HL-60/S4 treated with phorbol 12-myristate 13-acetate at 8.2 ng/mL for 4 days and 3 days (cell line): ENCODE measurements around the gene XG.
"Not testable (repeated sequence)": the region's sequence is repeated elsewhere in the genome, so short reads cannot be mapped to it uniquely, and the experiment has no call there.

Experiments used
- in situ Hi-C: fragments of 300-500 bp; cut with MboI; formaldehyde crosslinking; loops from 2 replicates; pipeline ENCODE4 v1.15.0; 2022; ENCODE audit warnings: low sequenced_read_pairs

XG gene, protein sequence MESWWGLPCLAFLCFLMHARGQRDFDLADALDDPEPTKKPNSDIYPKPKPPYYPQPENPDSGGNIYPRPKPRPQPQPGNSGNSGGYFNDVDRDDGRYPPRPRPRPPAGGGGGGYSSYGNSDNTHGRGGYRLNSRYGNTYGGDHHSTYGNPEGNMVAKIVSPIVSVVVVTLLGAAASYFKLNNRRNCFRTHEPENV

DNA sequence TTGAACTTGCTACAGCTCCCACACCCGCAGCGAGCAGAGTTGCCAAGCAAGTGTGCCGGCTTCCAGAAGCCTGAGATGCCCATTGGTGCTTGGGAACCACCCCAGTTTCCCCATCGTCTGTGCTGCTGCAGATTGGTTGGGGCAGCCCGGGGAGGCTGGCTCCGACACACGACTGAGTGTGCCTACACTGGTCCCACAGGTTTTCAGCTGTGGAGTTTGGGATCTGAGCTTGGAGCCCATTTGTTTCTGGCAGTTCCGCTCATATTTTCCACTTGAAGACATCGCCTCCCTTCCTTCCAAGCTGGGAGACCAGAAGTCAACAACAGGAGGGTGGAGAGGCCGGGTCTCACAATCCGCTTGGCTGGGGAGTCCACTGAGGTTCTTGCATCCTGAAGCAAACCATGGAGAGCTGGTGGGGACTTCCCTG, at the start of gene XG:
XG (plus strand) TSS at position 167 of the 427 bp plus-strand sequence; CDS start at position 402, 235 bp downstream.
- in situ Hi-C loops: not testable (repeated sequence)

DNA sequence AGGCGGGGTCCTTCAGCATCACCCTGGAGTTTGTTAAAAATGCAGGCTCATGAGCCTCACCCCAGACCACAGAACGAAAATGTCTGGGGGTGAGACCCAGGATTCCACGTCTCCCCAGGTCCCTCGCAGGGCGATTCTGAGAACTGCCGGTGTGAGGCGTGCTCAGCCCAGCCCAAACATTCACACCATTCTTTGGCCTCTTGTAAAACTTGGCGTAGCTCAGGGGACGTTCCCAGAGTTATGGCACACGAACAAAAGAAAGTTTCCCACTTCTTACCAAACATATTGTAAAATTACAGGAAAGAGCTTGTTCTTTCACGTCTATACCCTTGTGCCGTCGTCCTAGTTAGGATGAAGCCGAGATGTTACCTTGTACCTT, 47.9 kb upstream of the XG start:
- in situ Hi-C loops: no loop called here

DNA sequence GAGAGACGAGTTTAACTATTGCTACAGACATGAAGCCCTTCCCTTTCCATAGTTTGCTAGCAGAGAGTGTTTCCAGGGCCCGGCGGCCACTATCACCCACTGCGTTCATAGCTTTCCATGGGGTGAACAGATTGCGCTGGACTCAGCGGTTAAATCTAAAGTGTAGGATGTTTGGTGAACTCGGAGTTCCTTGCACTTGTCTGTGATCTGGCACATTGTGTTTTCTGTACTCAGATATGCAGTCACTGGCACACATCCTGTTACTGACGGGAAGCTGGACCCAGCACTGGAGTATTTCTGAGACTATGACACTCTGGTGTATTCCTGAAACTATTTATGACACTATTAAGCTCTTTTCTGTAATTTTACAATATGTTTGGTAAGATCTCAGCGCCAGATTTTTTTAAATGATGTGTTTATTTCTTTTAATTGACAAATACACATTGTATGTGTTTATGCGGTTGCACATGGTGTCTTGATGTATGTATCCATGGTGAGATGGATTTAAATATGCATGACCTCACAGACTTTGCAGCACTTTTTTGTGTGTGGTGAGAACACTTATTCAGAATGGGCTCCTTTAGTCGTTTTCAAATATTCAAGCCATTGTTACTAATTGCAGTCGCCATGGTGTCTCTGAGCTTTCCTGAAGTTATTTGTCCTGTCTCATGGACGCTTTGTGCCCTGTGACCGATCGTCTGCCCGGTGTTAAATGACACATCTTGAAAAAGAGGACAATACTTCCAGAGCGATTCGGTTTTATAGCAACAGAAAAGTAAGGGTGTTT, 46.6 kb upstream of the XG start:
- in situ Hi-C loops: no loop called here

DNA sequence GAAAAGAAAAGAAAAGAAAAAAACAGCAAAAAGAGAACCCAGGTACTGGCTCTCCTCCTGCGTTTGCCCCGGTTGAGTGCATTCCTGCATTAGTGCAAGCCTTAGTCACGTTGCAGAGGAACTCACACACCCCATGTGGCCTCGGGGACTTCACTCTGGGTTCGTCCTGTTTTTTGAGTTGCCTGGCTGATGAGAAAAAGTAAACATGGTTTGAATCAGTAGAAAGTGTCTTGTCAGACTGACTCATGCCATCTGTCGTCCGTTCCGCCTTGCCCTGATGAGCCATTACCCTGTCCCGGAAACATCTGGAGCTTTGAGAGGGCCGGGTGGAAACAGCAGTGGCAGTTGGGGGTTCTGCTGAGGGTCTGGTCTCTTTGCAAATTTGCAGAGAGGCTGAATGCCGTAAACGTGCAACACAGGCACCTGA, 44.5 kb upstream of the XG start:
- in situ Hi-C loops: no loop called here

DNA sequence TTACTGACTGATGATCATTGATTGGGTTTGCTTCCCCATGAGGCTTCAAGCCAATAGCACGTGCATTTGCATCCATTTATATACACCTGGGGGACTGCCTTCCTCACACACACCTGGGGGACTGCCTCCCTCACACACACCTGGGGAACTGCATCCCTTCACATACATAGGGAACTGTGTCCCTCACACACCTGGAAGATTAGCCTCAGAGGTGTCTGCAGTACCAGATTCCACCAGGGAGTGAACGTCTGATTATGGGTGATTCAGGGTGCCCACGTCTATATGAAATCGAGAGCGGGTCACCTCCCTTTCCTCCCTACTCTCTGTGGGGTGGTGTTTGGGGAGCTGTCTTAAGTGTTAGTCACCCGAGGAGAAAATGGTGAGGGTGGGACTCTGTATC, 43.8 kb upstream of the XG start:
- in situ Hi-C loops: no loop called here

DNA sequence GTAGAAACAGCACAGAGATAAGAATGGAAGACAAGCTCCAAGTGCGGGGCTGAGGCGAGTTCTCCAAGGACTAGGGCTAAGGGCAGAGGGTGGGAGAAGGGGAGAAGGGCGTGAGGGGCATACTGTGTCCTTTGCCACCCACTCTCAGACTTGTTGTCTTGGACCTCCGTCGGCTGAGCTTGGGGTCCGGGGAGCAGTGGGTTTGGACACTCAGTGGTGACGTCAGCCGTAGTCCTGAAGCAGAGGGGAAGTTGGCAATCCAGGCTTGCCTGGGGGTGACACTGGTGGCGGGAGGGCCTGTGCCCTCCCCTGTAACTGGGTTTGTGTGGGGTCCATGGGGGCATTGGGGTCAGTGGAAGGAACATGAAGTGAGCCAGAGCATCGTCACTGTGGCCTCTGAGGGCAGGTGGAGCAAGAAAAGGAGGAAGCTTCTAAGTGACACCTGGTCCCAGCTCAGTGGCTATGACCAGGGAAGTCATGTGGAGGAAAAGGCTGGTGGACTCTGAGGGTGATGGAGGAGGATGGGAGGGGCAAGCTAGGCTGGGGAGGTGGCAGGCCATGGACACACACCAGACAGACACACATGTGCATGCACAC, 43.1 kb upstream of the XG start:
- in situ Hi-C loops: no loop called here

DNA sequence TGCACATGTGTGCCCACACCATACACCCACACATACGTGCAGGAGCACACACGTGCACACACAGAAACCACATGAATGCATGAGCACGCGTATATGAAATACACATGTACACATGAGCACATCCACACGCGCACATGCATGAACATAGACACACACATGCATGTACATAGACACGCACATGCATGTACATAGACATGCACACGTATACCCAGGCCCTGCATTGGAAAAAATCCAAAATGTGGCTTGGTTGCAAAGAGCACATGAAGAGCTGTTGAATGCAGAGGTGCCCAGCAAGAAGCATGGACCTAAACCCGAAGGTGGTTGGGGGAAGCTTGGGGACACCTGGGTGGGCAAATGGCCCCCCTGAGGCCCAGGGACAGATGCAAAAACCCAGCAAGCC, 42.3 kb upstream of the XG start:
- in situ Hi-C loops: no loop called here

DNA sequence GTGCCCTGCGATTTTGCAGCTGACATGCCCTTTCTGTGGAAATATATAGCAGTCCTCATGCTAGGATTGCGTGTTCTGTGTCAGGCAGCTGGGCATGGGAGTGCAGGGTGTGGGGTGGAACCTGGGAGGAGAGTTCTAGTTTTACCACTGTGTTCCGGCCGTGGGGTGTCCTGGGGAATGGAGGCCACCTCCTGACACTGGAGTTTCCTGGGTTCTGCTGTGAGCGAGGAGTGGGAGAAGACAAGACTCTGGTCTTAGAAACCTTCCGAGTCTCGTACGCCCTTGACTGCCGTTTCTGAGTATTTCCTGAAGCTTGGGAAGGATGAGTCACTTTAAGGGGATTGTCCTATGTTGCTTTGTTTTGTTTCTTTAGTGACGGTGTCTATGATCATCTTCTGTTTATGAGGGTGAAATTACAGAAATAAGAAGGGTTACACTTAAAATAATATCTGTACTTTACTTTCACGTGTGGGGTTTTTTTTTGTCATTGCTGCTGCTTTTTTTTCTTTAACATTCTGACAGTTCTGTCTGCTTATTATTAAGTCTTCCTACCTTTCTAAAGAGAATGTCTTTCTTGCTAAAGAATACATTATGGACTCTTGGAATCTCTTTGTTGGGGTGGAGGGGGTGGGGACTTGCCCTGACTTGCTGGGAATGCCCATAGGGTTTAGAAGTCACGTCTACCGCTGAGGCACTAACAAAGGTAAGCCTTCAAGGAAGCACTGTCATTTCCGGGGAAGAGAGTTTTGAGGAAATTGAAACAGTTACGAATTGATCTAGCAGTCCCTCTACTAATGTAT, 41.6 kb upstream of the XG start:
- in situ Hi-C loops: no loop called here

DNA sequence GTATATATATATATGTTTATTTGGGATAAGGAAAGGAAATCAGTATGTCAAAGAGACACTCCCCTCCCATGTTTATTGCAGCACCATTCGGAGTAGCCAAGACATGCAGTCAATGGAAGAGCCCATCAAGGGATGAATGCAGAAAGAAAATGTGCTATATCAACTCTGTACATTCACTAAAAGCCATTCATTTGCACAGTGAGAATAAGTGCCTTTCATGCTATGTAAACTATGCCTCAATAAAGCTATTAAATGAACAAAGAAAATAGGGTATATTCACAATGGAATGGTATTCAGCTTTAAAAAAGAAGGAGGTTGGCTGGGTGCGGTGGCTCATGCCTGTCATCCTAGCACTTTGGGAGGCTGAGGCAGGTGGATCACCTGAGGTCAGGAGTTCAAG, 40.4 kb upstream of the XG start:
- in situ Hi-C loops: no loop called here

DNA sequence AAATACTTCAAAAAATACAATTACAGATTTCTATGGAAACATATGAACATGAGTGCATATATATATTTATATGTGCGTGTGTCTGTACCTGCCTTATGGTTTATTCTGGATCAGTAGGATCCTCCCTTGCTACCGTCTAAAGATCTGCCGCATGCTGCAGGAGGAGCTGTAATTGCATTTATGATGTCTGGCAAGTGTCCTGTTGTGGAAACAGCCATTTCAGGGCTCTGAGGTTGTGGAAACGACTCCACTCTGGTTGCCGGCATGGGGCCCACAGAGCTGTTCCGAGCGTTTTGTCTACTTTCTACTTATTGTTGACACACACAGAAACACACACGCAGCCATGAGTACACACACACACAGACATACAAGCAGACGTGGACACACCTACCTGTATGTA, 39.4 kb upstream of the XG start:
- in situ Hi-C loops: no loop called here

DNA sequence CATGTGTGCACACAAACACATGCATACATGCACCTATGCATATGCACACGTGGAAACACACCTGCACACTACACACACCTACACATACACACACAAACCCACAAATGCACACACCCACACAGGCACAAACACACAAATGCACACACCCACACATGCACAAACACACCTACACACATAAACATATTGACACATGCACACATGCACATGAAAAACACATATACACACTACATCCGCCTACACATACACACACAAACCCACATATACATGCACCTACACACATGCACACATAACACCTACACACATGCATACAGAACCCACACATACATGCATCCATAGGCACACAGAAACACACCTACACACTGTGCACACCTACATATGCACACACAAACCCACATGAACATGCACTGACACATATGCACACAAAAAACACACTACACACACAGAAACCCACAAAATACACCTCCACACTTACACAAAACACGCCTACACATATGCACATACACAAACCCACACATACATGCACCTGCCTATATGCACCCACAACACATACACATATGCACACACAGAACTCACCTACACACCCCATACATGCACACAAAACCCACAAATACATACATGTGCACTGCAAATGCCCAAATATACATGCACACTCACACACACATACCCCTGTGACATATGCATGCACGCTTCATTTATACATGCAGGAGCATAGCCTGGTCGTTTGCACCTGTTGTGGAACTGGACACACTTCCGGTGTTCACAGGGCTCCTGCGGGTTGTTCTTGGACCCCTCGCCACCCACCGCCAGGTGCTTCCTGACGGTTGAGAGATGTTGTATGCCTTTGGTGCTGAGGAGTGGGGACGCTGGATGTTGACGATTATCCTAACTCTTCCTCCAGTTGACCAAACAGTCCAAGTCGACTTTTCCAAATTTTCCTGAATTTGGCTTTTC, 38.7 kb upstream of the XG start:
- in situ Hi-C loops: no loop called here

DNA sequence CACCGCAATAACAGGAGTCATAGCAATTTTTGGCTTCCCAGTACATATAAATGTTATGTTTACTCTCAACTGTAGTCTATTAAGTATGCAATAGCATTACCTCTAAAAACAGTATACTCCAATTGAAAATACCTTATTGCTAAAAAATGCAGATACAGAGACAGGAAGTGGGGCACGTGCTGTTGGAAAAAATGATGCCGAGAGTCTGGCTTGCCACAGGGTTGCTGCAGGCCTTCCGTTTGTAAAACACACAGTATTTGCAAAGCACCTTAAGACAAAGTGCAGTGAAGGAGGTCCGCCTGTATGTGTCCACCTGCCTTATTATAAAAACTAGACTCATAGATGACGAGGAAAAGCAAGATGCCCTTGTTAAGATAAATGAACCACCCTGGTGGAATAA, 37.3 kb upstream of the XG start:
- in situ Hi-C loops: no loop called here

DNA sequence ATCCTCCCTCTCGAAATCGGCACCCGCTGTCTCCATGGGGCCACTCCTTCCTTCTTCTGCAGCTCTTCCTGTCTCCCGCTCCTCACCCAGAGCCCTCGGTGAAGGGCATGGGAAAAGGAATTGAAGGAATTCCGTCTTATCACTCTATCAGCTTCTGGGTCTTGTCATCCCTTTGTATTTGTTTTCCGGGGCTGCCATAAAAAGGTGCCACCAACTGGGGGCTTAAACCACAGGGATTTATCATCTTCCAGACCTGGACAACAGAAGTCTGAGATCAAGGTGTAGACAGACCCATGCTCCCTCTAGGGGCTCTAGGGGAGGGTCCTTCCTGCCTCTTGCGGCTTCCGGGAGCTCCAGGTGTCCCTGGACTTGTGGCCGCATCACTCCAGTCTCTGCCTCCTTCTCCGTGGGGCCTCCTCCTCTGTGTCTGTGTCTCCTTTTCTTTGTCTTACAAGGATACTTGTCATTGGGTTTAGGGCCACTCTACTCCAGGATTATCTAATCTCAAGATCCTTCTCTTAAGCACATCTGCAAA, 36.7 kb upstream of the XG start:
- in situ Hi-C loops: no loop called here

DNA sequence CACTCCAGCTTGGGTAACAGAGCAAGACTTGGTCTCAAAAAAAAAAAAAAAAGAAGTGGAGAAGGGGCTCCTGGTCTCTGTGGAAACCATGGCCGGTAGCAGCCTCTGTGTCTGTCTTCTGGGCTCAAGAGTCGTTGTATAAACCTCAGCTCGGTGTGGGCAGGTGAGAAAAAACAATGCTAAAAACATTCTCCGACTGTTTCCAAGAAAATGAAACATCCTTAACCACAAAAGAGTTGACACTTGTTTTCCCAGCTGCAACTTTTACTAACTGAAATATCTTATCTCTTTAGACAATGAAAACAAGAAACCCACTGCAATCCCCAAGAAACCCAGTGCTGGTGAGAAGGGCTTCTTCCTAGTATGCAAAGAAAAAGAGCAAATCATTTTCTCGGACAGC, 34.5 kb upstream of the XG start:
- in situ Hi-C loops: no loop called here

DNA sequence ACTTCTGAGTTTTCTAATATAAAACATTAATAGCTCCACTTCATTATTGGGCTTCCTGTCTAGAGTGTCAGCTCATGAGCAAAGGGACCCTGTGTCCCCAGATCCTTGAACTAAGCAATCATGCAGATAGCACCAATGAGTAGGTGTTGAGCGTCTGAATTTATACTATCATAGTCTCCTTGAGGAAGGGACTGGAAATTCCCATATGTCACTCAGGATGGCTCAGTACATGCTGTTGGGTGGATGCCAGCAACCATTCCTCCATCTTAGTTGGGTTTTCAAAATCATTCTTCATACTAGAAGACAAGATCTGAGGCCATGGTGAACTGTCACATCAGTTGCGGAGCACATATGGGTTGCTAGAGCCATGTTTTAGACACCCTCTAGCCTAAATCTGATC, 33.0 kb upstream of the XG start:
- in situ Hi-C loops: no loop called here

DNA sequence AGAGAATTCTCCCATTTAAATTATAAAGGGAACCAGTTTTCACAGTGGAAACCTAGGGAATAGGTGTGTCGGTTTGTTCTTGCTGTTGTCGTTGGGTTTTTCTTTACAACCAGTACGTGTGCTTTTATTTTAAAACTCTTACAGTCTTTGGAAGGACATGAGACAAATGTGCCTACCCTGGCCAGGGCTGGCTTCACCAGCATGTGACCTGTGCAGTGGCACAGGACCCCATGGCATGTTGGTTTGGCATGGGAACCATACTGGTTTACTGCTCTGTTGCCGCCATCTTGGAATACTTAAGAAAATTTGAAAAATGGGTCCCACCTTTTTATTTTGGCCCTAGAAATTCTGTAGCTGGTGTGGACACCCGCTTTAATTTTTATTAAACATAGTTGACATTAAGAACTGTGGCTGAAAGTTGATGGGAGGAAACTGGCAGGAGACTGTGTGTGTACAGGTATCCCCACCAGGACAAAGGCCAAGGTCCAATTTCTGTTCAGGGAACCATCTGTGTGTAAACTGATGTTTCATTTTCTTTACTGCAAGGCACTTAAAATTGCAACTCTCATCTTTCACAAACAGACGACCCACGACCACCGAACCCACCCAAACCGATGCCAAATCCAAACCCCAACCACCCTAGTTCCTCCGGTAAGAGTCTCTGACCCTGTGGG, 31.9 kb upstream of the XG start:
- in situ Hi-C loops: no loop called here

DNA sequence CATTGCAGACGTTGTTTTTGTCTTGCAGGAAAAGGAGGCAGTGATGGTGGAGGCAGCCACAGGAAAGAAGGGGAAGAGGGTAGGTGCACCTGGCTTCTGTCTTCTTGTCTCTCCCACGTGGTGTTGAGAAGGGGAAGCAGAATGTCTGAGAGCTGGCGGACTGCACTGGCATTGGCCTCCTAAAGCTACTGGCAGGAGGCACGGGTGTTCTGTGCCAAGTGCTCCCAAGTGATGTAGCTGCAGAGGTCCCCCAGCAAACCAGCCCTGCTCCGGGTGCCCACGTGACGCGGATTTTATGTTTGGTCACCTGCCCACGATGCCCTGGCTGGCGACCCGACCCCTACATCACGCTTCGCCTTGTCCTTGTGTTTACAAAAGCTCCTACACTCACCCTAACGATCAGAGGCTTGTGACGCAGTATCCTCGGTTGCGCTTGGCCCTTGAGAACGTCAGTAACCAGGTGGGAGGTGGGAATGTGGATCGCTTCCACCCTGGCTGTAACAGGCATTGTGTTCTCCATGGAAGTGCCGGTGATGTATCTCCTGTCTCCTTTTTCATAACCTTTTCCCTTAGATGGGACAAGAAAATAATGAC, 28.5 kb upstream of the XG start:
- in situ Hi-C loops: no loop called here

DNA sequence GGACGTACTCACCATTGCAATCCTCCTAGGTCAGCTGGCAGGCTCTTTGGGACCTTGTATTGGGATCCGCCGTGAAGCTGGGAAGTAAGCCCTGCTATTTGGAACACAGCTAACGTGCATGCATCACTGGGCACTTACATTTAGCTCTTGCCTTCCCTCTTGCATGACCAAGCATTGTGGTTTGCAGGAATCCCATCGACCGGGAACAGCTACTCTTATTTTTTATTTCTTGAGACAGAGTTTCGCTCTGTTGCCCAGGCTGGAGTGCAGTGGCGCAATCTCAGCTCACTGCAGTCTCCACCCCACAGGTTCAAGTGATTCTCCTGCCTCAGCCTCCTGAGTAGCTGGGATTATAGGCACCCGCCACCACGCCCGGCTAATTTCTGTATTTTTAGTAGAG, 24.6 kb upstream of the XG start:
- in situ Hi-C loops: not testable (repeated sequence)

DNA sequence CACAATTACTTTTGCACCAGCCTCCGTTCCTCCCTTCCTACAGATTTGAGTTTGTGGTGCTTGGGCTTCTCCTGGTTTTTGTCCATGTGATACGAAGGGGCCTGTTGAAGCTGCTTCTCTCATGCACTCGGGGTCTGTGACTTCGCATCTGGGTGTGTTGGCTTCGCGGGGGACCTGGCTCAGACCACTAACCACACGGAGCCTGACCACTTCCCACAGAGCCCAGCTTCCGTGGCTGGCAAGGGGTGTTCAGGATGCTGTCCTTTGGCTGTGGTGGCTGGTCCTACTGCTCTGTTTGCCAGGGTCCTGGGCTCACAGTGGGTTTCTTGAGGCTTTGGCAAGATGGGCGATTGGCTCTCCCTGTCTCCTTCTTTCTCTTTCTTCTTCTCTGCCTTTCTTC, 19.8 kb upstream of the XG start:
- in situ Hi-C loops: no loop called here
